OCI-LY1 (cell line): Measurements from ENCODE around the gene BTBD2.

Experiments used
- H2AFZ ChIP-seq: fragments of 200-600 bp; sonication (generic), shearing (Covaris generic); 2 replicates; pipeline ENCODE4 v1.6.0; 2014; ENCODE audit warnings: antibody characterized with exemption, mild to moderate bottlenecking, low read length
- H3F3A ChIP-seq: fragments of 200-600 bp; sonication (generic), shearing (Covaris generic); 2 replicates; pipeline ENCODE4 v1.6.0; 2014; ENCODE audit warnings: mild to moderate bottlenecking, antibody characterized with exemption, low read length, moderate library complexity; ENCODE audit not compliant: insufficient read depth
- H3K27ac ChIP-seq: fragments of 200-600 bp; sonication (generic); 2 replicates; pipeline ENCODE4 v1.5.1; 2014; ENCODE audit warnings: low read length, mixed run types, mild to moderate bottlenecking, low read depth; ENCODE audit not compliant: poor library complexity, severe bottlenecking
- H3K27me3 ChIP-seq: fragments of 200-600 bp; sonication (generic); 2 replicates; pipeline ENCODE4 v1.6.0; 2014; ENCODE audit warnings: antibody characterized with exemption, mild to moderate bottlenecking, low read length, moderate library complexity; ENCODE audit not compliant: insufficient read depth
- H3K36me3 ChIP-seq: fragments of 200-600 bp; sonication (generic); 2 replicates; pipeline ENCODE4 v1.6.1; 2014; ENCODE audit warnings: mild to moderate bottlenecking, antibody characterized with exemption, low read length, moderate library complexity, mixed read lengths; ENCODE audit not compliant: insufficient read depth
- H3K4me1 ChIP-seq: fragments of 200-600 bp; sonication (generic); 2 replicates; pipeline ENCODE4 v1.5.1; 2014; ENCODE audit warnings: mild to moderate bottlenecking, low read length, moderate library complexity; ENCODE audit not compliant: insufficient read depth, severe bottlenecking
- H3K4me2 ChIP-seq: fragments of 200-600 bp; sonication (generic), shearing (Covaris generic); 2 replicates; pipeline ENCODE4 v1.6.1; 2014; ENCODE audit warnings: low read length
- H3K4me3 ChIP-seq: fragments of 200-600 bp; sonication (generic); 2 replicates; pipeline ENCODE4 v1.5.1; 2014; ENCODE audit warnings: low read length, low read depth, mild to moderate bottlenecking, mixed read lengths; ENCODE audit not compliant: poor library complexity, severe bottlenecking
- H3K79me2 ChIP-seq: fragments of 200-600 bp; shearing (Covaris generic); 2 replicates; pipeline ENCODE4 v1.6.1; 2016; ENCODE audit warnings: mixed run types, low read length, mixed read lengths; ENCODE audit not compliant: insufficient read depth
- H3K9ac ChIP-seq: fragments of 200-600 bp; sonication (generic), shearing (Covaris generic); 2 replicates; pipeline ENCODE4 v1.6.1; 2014; ENCODE audit warnings: mild to moderate bottlenecking, low read length, mixed read lengths
- H3K9me2 ChIP-seq: fragments of 200-600 bp; sonication (generic), shearing (Covaris generic); 2 replicates; pipeline ENCODE4 v1.6.1; 2014; ENCODE audit warnings: low read depth, mild to moderate bottlenecking, low read length, mixed read lengths
- H3K9me3 ChIP-seq: fragments of 200-600 bp; shearing (Covaris generic); 2 replicates; pipeline ENCODE4 v1.6.1; 2014; ENCODE audit warnings: low read length, mixed read lengths
- H4K20me1 ChIP-seq: fragments of 200-600 bp; sonication (generic), shearing (Covaris generic); 2 replicates; pipeline ENCODE4 v1.6.0; 2016; ENCODE audit warnings: mild to moderate bottlenecking, low read length; ENCODE audit not compliant: insufficient read depth
- EZH2 ChIP-seq: fragments of 200-600 bp; sonication (generic), shearing (Covaris generic); IDR thresholded peaks from 2 replicates; pipeline ENCODE4 v1.8.0; 2017; ENCODE audit warnings: borderline replicate concordance, mixed run types, mild to moderate bottlenecking, antibody characterized with exemption, low read length, moderate library complexity, mixed read lengths
- TF ChIP-seq, protein P1 (sequence below): fragments of 200-600 bp; sonication (generic), shearing (Covaris generic); IDR thresholded peaks from 2 replicates; pipeline ENCODE4 v1.5.1; 2017; ENCODE audit warnings: mild to moderate bottlenecking, antibody characterized with exemption, low read length, moderate library complexity, mixed read lengths

The BTBD2 gene

DNA sequence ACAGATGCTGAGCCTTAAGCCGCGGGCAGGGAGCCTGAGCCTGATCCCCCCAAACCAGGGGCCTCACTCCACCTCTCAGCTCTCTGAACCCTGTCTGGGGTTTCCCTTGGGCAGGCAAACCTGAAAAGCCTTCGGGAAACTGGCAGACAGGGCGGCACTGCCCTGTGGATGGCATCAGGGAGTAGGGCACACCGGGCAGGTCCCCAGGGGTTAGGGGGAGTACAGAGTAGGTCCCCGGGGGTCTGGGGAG lies 25.8 kb upstream of the BTBD2 start:
- Histone ChIP-seq H3K9me3 (no peaks in the 10 kb centered on the region), H3K9me2 (no peaks in the 10 kb centered on the region), H4K20me1 (no peaks in the 10 kb centered on the region), H3K36me3 (peaks cover 48% of the 10 kb centered on the region), H3K27me3 (no peaks in the 10 kb centered on the region), H3F3A (0 out of 2 replicates have a peak, but pooled peaks cover 5% of the 10 kb centered on the region), H3K9ac (peak overlapping the region; percentile 94), H3K4me3 (peak overlapping the region; percentile 77), H3K4me1 (peaks cover 57% of the 10 kb centered on the region), H2AFZ (no peak overlapping the region), H3K79me2 (no peaks in the 10 kb centered on the region), H3K4me2 (peak overlapping the region; percentile 72), H3K27ac (peak overlapping the region; percentile 87)
- no peak for TF ChIP-seq EZH2
- TF ChIP-seq, protein P1, sequence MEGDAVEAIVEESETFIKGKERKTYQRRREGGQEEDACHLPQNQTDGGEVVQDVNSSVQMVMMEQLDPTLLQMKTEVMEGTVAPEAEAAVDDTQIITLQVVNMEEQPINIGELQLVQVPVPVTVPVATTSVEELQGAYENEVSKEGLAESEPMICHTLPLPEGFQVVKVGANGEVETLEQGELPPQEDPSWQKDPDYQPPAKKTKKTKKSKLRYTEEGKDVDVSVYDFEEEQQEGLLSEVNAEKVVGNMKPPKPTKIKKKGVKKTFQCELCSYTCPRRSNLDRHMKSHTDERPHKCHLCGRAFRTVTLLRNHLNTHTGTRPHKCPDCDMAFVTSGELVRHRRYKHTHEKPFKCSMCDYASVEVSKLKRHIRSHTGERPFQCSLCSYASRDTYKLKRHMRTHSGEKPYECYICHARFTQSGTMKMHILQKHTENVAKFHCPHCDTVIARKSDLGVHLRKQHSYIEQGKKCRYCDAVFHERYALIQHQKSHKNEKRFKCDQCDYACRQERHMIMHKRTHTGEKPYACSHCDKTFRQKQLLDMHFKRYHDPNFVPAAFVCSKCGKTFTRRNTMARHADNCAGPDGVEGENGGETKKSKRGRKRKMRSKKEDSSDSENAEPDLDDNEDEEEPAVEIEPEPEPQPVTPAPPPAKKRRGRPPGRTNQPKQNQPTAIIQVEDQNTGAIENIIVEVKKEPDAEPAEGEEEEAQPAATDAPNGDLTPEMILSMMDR: no peak

DNA sequence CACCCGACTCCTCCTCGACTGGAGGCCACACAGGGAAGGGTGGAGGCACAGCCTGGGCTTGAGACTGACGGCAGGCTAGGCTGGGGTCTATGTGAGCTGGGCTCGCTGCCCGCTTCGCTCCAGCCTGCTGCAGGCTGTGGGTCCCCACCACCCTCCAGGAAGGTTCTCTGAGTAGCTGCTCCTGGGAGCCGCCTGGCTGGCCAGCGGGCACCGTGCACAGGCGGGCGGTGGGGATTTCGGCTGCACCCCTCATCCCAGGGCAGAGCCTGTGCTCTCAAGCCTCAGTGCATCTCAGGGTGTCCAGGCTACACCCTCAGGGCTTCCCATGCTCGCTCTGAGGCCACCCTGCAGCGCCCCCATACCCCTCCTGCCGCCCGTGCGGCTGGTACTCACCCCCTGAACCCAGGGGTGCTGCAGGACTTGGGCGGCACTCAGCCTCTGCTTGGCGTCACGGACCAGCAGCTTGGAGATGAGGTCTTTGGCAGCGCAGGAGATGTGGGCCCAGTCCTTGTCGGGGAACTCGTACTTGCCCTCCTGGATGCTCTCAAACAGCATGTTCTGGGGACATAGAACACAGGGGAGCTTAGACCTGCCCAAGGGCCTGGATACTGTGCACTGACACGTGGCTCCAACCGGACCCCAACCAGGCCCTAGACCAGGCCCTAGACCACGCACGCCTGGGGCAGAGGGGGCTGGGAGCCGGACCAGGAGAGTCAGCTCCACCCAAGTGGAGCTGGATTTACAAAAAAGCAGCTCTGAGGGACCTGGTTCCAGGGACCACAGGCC lies 25.3 kb upstream of the BTBD2 start:
- Histone ChIP-seq H3K36me3 (peaks cover 43% of the 10 kb centered on the region), H3F3A (0 out of 2 replicates have a peak, but pooled peaks cover 5% of the 10 kb centered on the region), H3K79me2 (no peaks in the 10 kb centered on the region), H2AFZ (no peak overlapping the region), H3K9me2 (no peaks in the 10 kb centered on the region), H3K9me3 (no peaks in the 10 kb centered on the region), H3K9ac (peak overlapping the region; percentile 94), H3K4me1 (peaks cover 57% of the 10 kb centered on the region), H4K20me1 (no peaks in the 10 kb centered on the region), H3K4me2 (peak overlapping the region; percentile 72), H3K4me3 (peak overlapping the region; percentile 77), H3K27ac (peak overlapping the region; percentile 87), H3K27me3 (no peaks in the 10 kb centered on the region)
- TF ChIP-seq EZH2: no peak
- TF ChIP-seq, protein P1: no peak

DNA sequence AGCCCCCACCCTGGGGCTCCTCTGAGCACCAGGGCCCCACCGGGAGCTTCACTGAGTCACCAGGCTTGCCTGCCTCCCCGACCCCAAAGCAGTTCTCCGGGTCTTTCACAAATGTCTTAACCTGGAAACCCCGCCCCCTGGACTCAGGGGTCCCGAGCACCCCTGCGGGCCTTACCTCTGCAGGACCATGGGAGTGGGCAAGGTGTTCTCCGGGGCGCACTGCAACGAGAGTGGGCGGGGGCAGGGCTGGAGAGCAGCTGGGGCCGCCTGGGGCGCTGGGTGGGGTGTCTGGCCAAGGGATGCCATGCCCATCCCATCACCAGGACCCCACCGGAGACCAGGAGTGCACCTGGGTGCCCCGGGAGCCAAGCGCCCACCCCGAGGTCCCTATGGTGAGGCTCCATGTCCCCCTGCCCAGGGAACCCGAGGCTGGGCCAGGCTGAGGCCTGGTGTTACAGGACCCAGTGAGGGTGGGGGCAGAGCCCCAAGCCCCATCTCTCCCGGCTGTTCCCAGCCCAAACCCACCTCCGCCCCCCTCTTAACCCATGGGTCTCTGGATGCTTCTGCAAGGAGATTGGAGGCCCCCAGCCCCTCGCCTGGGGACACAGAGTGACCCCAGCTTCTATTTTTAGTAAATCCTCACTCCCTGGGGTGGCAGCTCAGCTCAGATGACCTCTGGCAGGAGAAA lies 24.6 kb upstream of the BTBD2 start:
- no peaks in the 10 kb centered on the region for H3K27me3 ChIP-seq
- H3K27ac ChIP-seq: no peak overlapping the region

More for the DNA sequence above, 24.6 kb upstream of the BTBD2 start:
- Histone ChIP-seq H2AFZ (no peak overlapping the region), H3K4me3 (peak overlapping the region; percentile 77), H3K36me3 (peaks cover 40% of the 10 kb centered on the region), H3K9me2 (no peaks in the 10 kb centered on the region), H3K9me3 (no peaks in the 10 kb centered on the region), H3K4me1 (peaks cover 54% of the 10 kb centered on the region), H3K4me2 (peak overlapping the region; percentile 72), H3K9ac (no peak overlapping the region), H4K20me1 (no peaks in the 10 kb centered on the region), H3F3A (0 out of 2 replicates have a peak, but pooled peaks cover 5% of the 10 kb centered on the region), H3K79me2 (no peaks in the 10 kb centered on the region)
- TF ChIP-seq EZH2: no peak
- TF ChIP-seq, protein P1: no peak
